Astrocyte of the cerebellum (primary cell): Measurements from ENCODE around the gene UBE2L3.
"Not testable (repeated sequence)": the region's sequence is repeated elsewhere in the genome, so short reads cannot be mapped to it uniquely, and the experiment has no call there.

Source experiments
- DNase-seq: peaks from one replicate; pipeline ENCODE4 v3.0.0-alpha.2; 2011; ENCODE audit warnings: low read depth
- H3K4me3 ChIP-seq: 2 replicates; pipeline ENCODE4 v1.5.1; 2011; ENCODE audit warnings: mild to moderate bottlenecking, low read depth, low read length, moderate library complexity
- in situ Hi-C: cut with HindIII; loops from 2 replicates; pipeline ENCODE4 v1.10.0; 2017; ENCODE audit warnings: low sequenced_read_pairs
- TF ChIP-seq, protein P1 (sequence below): IDR thresholded peaks from 2 replicates; pipeline ENCODE4 v1.5.1; 2012; ENCODE audit warnings: low read length, low read depth, moderate library complexity, mild to moderate bottlenecking; ENCODE audit errors: missing control alignments

UBE2L3 gene

GRCh38 chr22:21605887-21606564, 38.5 kb downstream of the UBE2L3 start:
- in situ Hi-C loops: no loop called here
- no peak overlapping the region for H3K4me3 ChIP-seq
- TF ChIP-seq, protein P1, sequence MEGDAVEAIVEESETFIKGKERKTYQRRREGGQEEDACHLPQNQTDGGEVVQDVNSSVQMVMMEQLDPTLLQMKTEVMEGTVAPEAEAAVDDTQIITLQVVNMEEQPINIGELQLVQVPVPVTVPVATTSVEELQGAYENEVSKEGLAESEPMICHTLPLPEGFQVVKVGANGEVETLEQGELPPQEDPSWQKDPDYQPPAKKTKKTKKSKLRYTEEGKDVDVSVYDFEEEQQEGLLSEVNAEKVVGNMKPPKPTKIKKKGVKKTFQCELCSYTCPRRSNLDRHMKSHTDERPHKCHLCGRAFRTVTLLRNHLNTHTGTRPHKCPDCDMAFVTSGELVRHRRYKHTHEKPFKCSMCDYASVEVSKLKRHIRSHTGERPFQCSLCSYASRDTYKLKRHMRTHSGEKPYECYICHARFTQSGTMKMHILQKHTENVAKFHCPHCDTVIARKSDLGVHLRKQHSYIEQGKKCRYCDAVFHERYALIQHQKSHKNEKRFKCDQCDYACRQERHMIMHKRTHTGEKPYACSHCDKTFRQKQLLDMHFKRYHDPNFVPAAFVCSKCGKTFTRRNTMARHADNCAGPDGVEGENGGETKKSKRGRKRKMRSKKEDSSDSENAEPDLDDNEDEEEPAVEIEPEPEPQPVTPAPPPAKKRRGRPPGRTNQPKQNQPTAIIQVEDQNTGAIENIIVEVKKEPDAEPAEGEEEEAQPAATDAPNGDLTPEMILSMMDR: no peak
- DNase-seq: no peak

DNA sequence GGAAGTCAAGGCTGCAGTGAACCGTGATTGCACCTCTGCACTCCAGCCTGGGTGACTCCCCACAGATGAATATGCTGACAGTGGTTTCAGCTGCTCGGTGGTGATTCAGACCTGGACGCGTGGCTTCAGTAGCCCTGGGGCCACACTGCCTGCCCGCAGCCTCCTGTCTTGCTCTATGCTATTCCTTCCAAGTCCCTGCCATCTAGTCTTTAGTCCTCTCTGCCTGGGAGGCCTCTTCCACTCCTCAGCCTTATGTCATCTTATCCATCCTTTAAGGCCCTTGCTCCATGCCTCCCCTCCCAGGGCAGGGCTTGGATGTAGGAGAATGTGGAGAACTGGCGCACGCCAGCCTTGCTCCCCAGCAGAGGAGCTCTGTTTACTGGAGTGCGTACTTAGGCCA, 39.3 kb downstream of the UBE2L3 start:
- TF ChIP-seq, protein P1: no peak
- in situ Hi-C loops: no loop called here
- no peak for DNase-seq
- no peak overlapping the region for H3K4me3 ChIP-seq

- DNase-seq, in situ Hi-C loops: not testable (repeated sequence)
Measured at GRCh38 chr22:21609556-21610157, 42.1 kb downstream of the UBE2L3 start.

DNA sequence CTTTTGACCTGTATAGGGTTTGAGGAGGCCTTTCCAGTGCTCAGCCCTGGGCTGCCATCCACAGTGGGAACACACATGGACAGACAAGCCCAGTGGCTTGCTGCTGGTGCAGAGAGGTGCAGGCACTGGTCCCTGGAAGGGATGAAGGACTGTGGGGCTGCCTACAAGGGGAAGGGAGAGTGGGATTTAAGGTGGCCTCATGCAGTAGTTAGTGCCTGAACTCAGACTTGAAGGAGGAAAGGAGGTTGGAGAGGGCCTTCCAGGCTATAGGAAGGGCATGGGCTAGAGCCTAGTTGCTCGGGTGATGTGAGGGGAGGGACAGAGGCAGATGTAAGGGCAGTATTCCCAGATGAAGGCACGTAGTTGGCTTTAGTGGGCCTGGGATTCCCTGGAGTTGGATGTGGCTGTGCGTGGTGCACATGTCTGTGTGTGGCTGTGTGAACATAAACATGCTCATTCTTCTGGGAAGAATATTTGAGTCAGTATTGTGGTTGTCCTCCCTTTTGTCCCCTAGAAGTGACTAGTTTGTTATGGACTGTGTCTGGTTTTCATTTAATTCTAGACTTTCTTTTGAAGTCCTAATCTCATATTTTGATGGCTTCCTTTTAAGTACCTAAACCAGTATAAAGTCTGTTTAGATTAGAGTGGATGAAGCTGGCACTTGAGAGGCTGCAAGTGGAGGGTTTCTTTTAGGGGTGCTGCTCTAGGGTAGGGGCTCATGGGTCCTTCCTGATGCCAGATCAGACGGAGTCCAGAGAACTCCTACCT, 43.9 kb downstream of the UBE2L3 start:
- DNase-seq: no peak
- in situ Hi-C loops: no loop called here
- no peak overlapping the region for H3K4me3 ChIP-seq
- TF ChIP-seq, protein P1: no peak

More at GRCh38 chr22:21609556-21610157, 42.1 kb downstream of the UBE2L3 start:
- not testable (repeated sequence) for H3K4me3 ChIP-seq

DNA sequence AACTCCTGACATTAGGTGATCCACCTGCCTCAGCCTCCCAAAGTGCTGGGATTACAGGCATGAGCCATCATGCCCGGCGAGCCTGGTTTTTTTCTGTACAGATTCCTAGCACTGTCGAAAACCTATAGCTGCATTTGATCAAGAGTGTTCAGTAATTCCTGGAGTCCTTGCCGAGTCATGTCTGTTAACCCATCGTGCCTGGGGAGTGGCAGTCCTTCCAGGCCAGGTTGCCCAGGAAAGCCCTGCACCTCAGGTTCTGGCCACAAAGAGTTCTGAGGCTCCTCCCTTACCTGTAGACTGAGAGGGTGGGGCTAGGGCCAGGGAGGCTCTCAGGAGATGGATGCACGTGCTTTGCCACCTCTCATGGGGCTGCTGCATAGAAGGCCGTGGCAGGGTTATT, 45.3 kb downstream of the UBE2L3 start:
- in situ Hi-C loops: no loop called here
- no peak overlapping the region for H3K4me3 ChIP-seq
- TF ChIP-seq, protein P1: no peak
- no peak for DNase-seq

GRCh38 chr22:21613553-21614233, 46.2 kb downstream of the UBE2L3 start:
- TF ChIP-seq, protein P1: no peak
- in situ Hi-C loops: no loop called here
- no peak for DNase-seq

More at GRCh38 chr22:21613553-21614233, 46.2 kb downstream of the UBE2L3 start:
- no peak overlapping the region for H3K4me3 ChIP-seq
